ENCODE measurements around the gene KCNG2.

GRCh38 chr18:79881695-79882094 lies 84.0 kb downstream of the KCNG2 start:
- TF ChIP-seq ZNF274 (IDR thresholded peaks at IDR 0.05; ENCODE audit: low read depth, low read length) (no peak), SP1 (IDR thresholded peaks at IDR 0.05; ENCODE audit: low read depth) (no peak), CTCF (IDR thresholded peaks at IDR 0.05 in 2 of 3, conservative IDR thresholded peaks at IDR 0.05 in 1 of 3; ENCODE audit: borderline replicate concordance in 1 of 3, insufficient read depth in 1 of 3, low read depth in 2 of 3, low read length in 2 of 3) (no peak), ZBTB33 (IDR thresholded peaks at IDR 0.05; ENCODE audit: extremely low read depth, insufficient replicate concordance, low read length) (no peak), POLR2A (IDR thresholded peaks at IDR 0.05; ENCODE audit: borderline replicate concordance, extremely low read depth, insufficient read depth, insufficient read length) (no peak), YY1 (IDR thresholded peaks at IDR 0.05; ENCODE audit: extremely low read depth, insufficient replicate concordance, low read depth, low read length) (no peak)

Measured in HCT116 (cell line).